ENCODE data around the gene CNNM2.

CNNM2 gene

GRCh38 chr10:103139803-103140202 is 221.7 kb downstream of the CNNM2 start:
- H3K4me3 ChIP-seq (ENCODE audit: low read depth, low read length), result no peak overlapping the region
- no peak for TF ChIP-seq CTCF (IDR thresholded peaks at IDR 0.05; ENCODE audit: borderline replicate concordance, insufficient read depth, low read depth, low read length)

Data from GM12875 (cell line).